Esophagus squamous epithelium (tissue), 5 donors: ENCODE results near the gene AP5Z1. TPM values are rescaled to one million over a fixed set of nuclear protein-coding genes. Genes with fewer than 3 reads are reported as not detected.

ENCODE experiments used
- DNase-seq: peaks from one replicate; lab custom pipeline; 2025; lab: John Stamatoyannopoulos, UW
- H3K27ac ChIP-seq, 4 donors: fragments of 200-600 bp; sonication (generic); one replicate each; pipeline ENCODE4 v1.5.1; 2016 to 2019; ENCODE audit warnings: mild to moderate bottlenecking in 1 of 4
- H3K27me3 ChIP-seq, 4 donors: fragments of 200-600 bp; sonication (generic); 1 replicate in 3 of 4; 2 replicates in 1 of 4; pipeline versions ENCODE4 v1.5.1 to v1.6.0; 2017 to 2021; ENCODE audit warnings: antibody characterized with exemption in 1 of 4
- H3K36me3 ChIP-seq, 3 donors: fragments of 200-600 bp; sonication (generic); one replicate each; pipeline ENCODE4 v1.5.1; 2016 to 2019
- H3K4me1 ChIP-seq, 3 donors: fragments of 200-600 bp; sonication (generic); one replicate each; pipeline ENCODE4 v1.5.1; 2017 to 2019
- H3K4me3 ChIP-seq, 4 donors: fragments of 200-600 bp; sonication (generic); 1 replicate in 3 of 4; 2 replicates in 1 of 4; pipeline ENCODE4 v1.5.1; 2016 to 2019; ENCODE audit warnings: mild to moderate bottlenecking in 2 of 4, moderate library complexity in 1 of 4
- H3K9me3 ChIP-seq, 3 donors: fragments of 200-600 bp; sonication (generic); one replicate each; pipeline ENCODE4 v1.5.1; 2016 to 2019
- CTCF ChIP-seq, 6 experiments: fragments of 450-650 bp in 4 of 6; fragments of 200-600 bp in 2 of 6; sonication (generic) in 2 of 6; IDR thresholded peaks; one replicate each; pipeline ENCODE4 v1.5.1; 2016 to 2019; ENCODE audit warnings: antibody characterized with exemption in 6 of 6, mild to moderate bottlenecking in 4 of 6, moderate library complexity in 4 of 6
- POLR2A ChIP-seq, 4 donors: fragments of 450-650 bp; IDR thresholded peaks; one replicate each; pipeline ENCODE4 v1.6.1; 2017; ENCODE audit warnings: antibody characterized with exemption in 4 of 4, mild to moderate bottlenecking in 4 of 4, moderate library complexity in 3 of 4
- WGBS, 2 donors: methylation state at CpG; one replicate each; pipeline ENCODE4 v1.1.5; 2018; 5-methylcytosine and 5-hydroxymethylcytosine counted together
- intact Hi-C: fragments of 100-400 bp; cut with DNase I; formaldehyde crosslinking; loops from one replicate; pipeline ENCODE4 v1.15.0; 2022
- total RNA-seq, 4 donors: library from RNA; depleted of rRNA; stranded (reverse); fragments of >200 nt; gene quantifications; one replicate each; pipeline ENCODE4 v1.1.0, GENCODE V29; 2016
- donor health status: DM: yes; HTN: yes; CAD: no.

The AP5Z1 gene
- total RNA-seq, 4 donors from 2014 or later, result 11.2 to 32.8 (median 23.8) TPM

GRCh38 chr7:4819560-4820404, 44.4 kb downstream of the AP5Z1 start:
- H3K4me3 ChIP-seq, result no peak overlapping the region
- H3K27me3 ChIP-seq, result peaks cover 0 to 26% (median 0%) of the 10 kb centered on the region in 4 donors
- intact Hi-C loops, result no loop called here
- no peaks in the 10 kb centered on the region for H3K9me3 ChIP-seq
- no peaks in the 10 kb centered on the region for H3K36me3 ChIP-seq
- no peak for TF ChIP-seq POLR2A (IDR thresholded peaks at IDR 0.05)
- no peak for TF ChIP-seq CTCF (IDR thresholded peaks at IDR 0.05)
- DNase-seq, result no peak
- peaks cover 0 to 7% (median 0%) of the 10 kb centered on the region in 3 donors for H3K4me1 ChIP-seq
- WGBS, 2 donors, result 53 to 80% methylated on average over 6 to 10 of the region's 39 CpGs
- peak overlapping the region in 3 of 4 donors; percentile 16 to 34 (median 22) for H3K27ac ChIP-seq

DNA sequence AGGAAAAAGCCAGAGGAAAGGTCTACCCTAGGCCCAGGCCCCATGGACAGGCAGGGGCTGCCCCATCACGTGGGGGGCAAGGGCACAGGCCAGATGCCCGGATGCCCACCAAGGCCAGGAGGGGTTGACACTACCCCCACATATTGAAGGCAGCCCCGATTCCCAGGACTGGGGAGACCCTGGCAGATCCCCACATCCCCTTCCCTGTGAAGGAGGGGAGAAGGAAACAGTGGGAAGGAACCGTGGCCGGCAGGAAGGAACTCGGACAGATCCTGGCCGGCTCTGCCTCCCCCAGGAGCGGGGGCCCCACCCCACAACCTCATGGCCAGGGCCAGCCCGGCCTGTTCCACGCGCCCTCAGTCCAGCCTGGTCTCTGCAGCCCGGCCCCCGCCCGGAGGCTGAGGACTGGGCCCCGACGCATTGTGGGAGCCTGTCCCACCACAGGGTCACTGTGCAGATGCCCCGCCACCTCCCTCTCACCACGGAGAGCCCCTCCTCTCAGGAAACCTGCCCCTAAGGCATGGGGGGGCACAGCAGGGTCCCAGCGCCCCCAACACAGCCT, 45.1 kb downstream of the AP5Z1 start:
- no peaks in the 10 kb centered on the region for H3K9me3 ChIP-seq
- peak overlapping the region in 3 of 4 donors; percentile 16 to 34 (median 22) for H3K27ac ChIP-seq
- no peak for TF ChIP-seq POLR2A (IDR thresholded peaks at IDR 0.05)
- TF ChIP-seq CTCF (IDR thresholded peaks at IDR 0.05), result no peak
- DNase-seq, result no peak
- no peak overlapping the region for H3K4me3 ChIP-seq
- intact Hi-C loops, result no loop called here
- WGBS, 2 donors, result 73 to 80% methylated on average over 3 to 5 of the region's 19 CpGs
- peaks cover 0 to 23% (median 0%) of the 10 kb centered on the region in 4 donors for H3K27me3 ChIP-seq
- H3K36me3 ChIP-seq, result no peaks in the 10 kb centered on the region
- peaks cover 0 to 7% (median 0%) of the 10 kb centered on the region in 3 donors for H3K4me1 ChIP-seq

GRCh38 chr7:4820967-4821471, 45.6 kb downstream of the AP5Z1 start:
- WGBS, 2 donors, result 84 to 92% methylated on average over 4 to 6 of the region's 20 CpGs
- Histone ChIP-seq H3K27me3 (peaks cover 0 to 23% (median 0%) of the 10 kb centered on the region in 4 donors), H3K27ac (peak overlapping the region in 1 of 4 donors; percentile 22), H3K36me3 (no peaks in the 10 kb centered on the region), H3K4me1 (peaks cover 0 to 7% (median 0%) of the 10 kb centered on the region in 3 donors), H3K9me3 (no peaks in the 10 kb centered on the region), H3K4me3 (no peak overlapping the region)
- TF ChIP-seq CTCF (IDR thresholded peaks at IDR 0.05) (no peak), POLR2A (IDR thresholded peaks at IDR 0.05) (no peak)
- intact Hi-C loops, result no loop called here
- no peak for DNase-seq

- Histone ChIP-seq H3K4me1 (peaks cover 0 to 7% (median 0%) of the 10 kb centered on the region in 3 donors), H3K9me3 (no peaks in the 10 kb centered on the region), H3K27ac (no peak overlapping the region), H3K36me3 (no peaks in the 10 kb centered on the region), H3K4me3 (no peak overlapping the region), H3K27me3 (peaks cover 0 to 20% (median 0%) of the 10 kb centered on the region in 4 donors)
- intact Hi-C loops, result no loop called here
- no peak for TF ChIP-seq POLR2A (IDR thresholded peaks at IDR 0.05)
- TF ChIP-seq CTCF (IDR thresholded peaks at IDR 0.05), result no peak
- no peak for DNase-seq
- 72 to 76% methylated on average over 7 to 9 of the region's 9 CpGs for WGBS, 2 donors
Observed at GRCh38 chr7:4822677-4823076, 47.3 kb downstream of the AP5Z1 start.
